HG02678 (cell line): ENCODE results near the gene SNX32.

Experiments used
- ATAC-seq: cut with Tn5 transposase; IDR thresholded peaks from one replicate; pipeline ENCODE4 v1.9.1; 2021; ENCODE audit warnings: mild to moderate bottlenecking, moderate library complexity; ENCODE audit not compliant: unreplicated experiment

SNX32 gene

DNA sequence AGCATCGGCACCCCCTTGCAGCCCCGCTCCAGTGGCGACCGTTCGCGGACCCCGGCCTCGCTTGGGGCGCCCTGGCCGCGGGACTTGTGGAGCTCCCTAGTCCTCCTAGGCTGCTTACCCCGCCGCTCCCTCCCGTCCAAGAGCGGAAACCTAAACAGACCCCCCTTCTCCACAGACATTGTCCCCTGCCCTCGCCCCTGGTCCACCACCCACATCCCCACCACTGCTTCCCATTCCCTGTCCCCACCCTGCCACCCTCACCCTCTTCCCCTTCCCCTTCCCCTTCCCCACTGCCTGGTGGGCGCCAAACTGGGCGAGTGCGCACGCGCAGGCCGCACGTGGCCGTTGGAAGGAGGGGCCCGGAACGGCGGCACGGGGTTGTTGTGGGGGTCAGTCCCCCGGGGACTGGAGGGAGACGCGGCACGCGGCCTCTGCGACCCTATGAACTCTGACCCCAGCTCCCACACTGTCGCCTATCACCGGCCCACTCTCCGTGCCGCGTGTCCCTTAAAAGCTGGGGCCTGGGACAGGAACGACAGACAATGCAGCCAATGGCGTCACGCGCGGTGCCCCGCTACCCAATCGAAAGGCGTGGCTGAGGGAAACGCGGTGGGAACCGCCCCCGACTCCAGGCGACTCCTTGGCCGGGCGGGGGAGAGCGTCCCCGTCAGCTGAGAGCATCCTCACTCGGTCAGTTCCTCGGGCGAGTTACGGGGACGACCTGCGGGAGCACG, at the start of gene SNX32:
Gene SNX32, plus strand, starts transcription at position 667 of the 734 bp plus-strand sequence. CDS start 103 bp downstream, outside the sequence.
- peak; percentile 96 for ATAC-seq

DNA sequence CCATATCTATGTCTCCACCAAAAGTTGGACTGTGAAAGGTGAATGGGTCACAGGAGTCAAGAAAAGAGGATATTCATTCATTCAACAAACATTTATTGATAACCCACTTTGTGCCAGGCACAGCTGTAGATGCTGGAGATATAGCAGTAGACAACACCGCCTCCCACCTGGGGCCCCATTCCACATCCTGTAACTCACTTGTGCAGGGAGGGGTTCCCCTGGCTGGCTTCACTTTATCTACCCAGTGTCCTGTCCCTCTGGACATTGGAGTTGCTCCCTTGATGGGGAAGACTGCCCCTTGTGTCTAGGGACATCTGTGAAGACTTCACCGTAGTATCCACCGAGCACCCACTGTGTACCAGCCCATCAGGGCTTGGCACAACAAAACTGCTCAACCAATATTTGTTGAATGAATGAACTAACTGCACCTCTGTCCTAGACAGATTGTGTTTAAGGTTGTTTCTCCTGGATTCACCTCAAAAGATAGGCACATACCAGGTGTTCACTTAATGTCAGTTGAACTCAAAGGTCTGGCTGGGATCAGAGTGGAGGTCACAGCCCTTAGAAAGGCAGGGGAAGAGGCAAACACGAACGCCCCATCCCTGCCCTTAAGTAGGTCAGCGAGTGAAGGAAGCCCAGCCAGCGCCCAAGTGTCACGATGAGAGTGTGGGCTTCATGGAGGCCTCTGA, 48.3 kb upstream of the SNX32 start:
- no peak for ATAC-seq

DNA sequence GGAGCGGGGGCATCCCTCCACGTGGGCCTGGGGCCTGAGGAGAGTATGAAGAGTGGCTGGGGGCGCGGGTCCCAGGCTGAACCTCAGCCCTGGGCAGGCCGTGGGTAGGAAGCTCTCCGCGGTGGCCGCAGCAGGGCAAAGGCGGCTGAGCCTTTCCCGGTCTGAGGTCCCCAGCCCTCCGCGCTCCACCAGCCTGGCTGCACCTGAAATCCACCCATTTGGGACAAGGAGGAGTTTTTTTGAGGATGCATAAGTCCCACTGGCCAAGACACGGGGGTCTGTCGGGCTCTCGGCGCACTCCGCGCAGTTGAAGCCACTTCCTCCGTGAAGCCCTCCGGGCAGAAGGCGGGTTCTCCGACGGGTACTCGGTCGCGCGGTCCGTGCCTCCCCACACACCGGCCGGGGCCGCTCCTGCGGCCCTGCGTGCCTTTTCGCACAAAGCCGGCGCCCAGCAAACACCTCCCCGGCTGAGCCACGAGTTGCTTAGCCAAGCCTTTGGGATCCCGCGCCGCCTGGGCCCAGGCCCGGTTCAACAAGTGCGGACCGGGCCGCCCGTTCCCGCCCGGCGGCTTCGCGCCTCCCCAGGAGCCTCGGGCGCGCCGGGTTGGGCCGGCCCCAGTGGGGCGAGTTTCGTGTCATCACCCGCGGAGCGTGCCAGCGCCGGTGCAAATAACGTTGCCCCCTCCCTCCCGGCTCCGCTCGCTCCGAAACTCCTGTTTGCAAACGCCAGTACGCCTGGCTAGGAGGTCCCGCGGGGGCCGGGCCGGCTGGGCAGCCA, 47.6 kb upstream of the SNX32 start:
- no peak for ATAC-seq

DNA sequence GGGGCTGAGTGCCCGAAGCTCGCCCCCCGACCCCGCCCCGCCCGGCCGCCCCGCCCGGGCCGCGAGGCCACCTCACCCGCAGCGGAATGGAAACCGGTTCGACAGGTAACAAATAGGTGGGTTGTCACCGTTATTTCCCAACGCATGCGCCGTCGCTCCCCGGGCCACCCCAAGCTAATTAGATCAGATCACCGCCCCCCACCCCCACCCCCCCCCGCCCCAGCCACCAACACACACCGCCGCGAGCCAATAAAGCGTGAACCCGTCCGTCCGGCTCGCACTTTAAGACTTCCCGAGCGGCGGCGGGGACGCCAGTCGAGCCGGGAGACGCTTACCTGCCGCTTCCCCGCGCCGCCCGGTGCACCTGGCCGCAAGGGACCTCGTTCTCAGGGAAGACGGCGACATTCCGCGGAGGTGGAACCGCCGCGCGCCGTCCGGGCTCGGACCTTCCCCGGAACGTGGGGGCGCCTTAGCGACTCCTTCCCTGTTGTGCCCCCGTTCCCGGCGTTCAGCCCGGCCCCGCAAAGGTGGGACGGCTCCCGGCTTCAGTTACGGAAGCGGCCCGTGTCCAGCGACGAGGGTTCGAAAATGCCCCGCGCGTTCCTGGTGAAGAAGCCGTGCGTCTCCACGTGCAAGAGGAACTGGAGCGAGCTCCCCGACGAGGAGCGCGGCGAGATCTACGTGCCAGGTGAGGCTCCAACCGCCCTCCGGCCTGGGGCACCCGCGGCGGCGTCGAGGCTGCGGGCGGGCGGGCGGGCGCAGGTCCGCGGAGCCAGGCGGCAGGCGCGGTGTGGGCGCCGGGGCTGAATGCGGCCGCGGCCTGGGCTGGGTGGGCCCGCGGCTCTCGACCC, 46.8 kb upstream of the SNX32 start, which contains the start of gene OVOL1:
Gene OVOL1, plus strand, starts transcription at position 278 of the 851 bp plus-strand sequence. Its CDS starts 311 bp downstream, at position 589.
- ATAC-seq = no peak

DNA sequence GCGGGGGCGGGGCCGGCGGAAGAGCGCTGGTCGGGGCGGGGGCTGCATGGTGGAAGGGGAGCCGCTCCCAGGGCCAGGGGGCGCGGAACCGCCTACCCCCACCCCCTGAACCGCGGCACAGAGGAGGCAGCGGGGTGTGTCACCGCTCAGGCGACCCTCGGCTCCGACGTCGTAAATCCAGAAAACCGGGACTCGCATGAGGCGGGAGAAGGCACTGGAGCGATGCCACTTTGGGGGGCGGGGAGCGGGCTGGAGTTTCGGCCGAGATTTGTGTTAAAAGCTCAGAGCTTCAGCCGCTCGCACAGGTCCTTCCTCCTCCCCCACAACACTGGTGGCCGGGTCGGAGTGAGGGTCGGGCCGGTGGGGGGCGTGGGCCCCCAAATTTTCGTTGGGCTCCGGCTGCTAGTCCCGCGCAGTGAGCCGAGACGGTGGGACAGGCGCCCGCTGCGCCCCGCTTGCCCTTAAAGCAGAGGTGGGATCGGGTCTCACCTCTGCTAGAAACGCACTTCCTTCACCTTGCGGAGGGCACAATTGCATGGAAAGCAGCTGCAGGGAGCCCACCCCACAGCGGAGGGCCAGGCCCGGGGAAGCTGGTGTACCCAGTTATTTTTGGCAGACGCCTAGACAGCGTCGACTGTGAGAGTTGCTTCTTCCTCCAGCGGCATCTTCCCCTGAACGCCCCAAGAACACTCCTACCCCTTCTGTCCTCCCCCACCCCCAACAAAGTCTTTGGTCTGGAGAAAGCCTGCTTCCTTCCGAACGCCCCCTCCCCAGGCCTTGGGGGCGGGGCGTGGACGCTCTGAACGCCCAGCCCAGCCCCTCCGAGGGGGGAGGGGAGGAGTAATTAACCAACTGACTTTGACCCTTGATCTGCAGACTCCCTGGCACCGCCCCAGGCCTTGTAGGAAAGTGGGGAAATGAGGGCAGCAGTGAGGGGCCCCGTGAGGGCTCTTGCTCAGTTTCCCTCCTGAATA, 45.8 kb upstream of the SNX32 start:
- ATAC-seq = no peak

DNA sequence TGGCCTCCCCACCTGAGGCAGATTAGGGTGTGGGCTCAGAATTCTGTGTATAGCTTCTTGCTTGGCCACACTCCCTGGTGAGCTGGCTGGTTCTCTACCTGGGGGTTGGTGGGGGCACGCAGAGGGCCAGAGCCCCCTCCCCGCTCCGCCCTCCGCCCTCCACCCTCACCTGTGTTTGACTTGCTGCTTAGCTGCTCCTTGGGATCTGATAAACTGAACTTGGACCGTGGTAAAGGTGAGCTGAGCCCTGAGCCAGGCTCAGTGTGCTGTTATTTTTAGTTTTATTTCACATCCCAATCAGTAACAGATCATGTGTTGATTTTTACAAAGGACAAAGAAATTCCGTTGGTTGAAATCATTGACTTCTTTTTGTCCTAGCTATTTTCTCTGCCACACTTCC, 44.9 kb upstream of the SNX32 start:
- no peak for ATAC-seq

DNA sequence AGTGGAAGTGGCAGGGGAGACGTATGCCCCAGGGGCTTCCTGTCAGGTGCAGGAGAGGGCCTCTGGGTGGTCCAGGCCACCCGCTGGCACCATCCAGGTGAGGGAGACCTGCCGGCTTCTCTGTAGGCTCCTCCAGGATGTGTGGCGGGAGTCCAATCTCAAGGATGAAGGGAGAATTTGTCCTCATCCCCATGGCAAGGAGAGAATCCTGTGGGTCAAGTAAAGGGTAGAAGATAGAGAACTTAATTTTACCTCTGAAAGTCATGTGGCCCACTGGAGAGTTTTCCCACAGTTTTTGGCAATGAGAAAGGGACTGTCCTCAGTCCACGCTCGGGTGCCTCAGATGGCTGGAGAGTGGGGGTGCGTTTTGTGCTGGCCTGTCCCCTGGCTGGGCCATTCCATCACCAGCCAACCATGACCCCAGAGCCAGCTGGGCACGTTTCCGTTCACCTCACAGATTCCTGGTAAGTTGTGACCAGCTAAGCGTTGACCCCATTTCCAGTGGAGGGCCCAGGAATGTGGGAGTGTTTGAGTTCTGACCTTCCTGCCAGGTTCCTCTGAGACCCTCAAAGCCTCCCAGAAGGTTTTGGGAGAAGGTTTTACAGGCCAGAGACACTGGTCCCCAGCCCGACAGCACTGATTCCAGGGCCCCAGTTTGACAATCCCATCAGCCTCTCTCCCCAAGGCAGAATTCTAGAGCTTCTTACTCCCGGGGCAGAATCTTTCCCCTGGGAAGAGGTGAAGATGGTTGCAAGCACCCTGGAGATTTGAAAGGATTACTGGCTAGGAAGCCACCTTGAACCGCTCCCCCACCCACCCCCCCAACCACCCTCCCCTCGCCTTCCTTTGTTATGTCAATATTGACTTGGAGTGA, 44.3 kb upstream of the SNX32 start:
- ATAC-seq = no peak

DNA sequence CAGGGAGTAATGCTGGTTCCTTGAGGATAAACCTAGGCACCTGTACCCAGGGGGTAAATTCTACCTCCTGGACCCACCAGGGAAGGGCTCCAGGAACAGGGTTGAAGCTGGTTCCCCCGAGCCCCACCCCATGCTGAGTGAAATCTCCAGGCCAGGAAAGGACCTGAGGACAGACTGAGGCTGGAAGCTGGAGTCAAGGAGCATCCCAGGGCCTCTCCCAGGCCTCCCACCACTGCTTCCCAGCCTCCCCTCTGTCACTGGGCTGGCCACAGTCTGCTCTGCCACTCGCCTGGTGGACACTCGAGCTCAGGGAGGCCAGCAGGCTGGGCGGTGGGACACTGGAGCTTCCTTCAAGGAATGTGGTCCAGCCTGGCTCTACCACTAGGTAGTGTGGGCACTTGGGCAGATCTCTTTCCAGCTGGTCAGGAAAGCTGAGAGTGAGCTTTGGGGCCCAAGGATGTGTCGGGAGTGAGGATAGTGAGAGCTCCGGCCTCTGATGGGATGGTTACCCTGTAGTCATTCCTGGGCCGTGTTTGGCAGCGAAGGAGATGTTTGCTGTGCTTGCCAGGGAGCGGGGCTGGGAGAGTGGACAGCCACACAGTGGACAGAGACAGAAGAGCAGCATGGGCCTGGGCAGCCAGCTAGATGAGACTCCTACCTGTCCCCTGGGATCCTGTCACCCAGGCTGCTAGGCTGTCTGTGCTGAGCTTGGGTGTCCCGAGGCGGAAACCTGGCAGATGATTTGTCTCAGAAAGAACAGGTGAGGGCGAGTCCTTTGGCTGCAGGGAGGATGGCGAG, 43.5 kb upstream of the SNX32 start:
- ATAC-seq = no peak

DNA sequence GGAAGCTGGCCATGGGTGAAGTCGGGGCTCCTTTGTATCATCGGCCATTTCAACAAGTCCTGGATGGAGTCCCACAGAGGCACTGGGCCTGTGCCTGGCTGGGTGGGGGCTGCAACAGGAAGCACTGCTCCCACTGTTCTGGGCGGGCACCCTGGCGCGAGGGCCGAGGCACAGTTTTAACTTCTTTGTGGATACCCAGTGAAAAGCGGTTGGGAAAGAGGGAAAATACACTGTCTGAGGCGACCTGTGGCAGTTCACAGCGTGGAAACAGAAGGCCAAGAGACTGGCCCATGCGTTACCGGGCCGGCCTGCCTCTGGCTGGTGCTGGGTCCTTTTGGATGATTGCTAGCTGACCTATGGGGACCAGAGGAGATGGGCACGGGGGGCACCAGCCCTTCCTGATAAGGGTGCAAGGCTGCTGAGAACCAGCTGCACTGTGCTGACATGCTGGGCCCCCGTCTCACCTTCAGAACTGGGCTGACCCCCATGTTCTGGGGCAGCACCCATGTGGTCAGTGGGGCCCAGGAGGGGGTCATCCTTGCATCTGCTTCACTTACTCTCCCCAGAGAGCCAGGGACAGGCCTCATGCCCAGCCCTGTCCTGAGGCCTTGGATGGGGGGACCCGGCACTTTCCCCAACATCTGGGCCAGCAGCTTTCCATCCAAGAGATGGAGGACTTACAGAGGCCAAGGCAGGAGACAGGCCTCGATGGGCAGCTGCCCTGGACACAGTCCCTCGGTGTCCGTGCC, 42.7 kb upstream of the SNX32 start:
- ATAC-seq = no peak

DNA sequence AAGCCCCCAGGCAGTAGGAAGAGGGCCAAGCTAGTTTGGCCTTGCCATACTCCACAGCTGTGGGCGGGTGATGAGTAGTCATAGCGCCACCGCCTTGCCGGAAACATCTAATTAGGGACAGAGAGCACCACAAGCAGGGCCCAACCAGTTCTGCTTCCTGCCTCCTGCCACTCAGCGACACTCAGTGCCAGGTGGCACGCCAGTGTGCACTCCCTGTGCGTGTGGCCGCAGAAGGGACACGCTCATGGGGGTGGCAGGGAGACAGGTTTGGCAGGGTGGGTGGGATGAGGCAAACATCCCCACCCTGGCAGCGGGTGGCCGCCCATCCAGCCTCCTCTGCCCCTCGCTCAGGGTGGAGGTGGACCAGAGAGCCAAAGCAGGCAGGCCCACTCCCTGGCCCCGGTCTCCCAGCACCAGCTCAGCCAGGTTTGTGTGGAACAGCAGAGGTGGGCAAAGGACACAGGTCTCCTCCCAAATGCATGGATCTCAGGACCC, 42.0 kb upstream of the SNX32 start:
- ATAC-seq = peak; percentile 94

DNA sequence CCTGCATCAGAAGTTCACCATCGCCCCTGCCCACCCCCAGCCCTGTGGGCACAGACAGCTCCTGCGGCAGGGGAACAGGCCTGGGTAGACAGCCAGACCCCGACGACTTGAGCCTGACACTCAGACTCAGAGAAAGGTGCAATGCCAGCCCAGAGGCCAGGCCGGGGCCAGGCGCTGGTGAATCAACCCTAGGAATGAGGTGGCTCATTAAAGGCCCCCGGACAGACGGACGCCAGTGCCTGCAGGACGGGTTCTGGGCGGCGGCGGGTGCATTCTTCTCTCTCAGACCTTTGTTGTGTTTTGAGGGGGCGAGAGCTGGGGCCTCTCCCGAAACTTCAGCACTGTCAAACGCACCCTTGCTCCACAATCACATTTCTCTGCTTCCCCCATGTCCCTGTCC, 41.3 kb upstream of the SNX32 start:
- no peak for ATAC-seq

DNA sequence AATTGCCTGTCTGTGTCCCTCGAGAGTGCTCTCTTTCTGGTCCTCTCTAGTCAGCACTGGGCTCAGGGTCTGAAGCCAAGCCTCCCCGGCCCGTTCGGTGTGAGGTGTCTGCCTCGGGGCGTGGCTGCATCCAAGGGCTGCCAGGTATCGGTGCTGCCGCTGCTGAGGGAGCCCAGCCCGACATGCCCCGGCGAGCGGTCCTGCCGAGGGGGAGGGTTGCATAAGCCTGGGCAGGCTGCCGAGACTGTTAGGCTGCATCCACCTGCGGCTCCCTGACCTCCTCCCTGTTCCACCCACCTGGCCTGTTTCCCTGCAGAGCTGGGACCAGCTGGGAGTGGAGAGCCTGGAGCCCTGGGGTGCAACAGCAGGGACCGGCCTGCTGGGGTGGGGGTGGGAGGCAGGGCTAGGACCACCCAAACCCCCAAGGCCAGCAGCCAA, 40.6 kb upstream of the SNX32 start:
- no peak for ATAC-seq

DNA sequence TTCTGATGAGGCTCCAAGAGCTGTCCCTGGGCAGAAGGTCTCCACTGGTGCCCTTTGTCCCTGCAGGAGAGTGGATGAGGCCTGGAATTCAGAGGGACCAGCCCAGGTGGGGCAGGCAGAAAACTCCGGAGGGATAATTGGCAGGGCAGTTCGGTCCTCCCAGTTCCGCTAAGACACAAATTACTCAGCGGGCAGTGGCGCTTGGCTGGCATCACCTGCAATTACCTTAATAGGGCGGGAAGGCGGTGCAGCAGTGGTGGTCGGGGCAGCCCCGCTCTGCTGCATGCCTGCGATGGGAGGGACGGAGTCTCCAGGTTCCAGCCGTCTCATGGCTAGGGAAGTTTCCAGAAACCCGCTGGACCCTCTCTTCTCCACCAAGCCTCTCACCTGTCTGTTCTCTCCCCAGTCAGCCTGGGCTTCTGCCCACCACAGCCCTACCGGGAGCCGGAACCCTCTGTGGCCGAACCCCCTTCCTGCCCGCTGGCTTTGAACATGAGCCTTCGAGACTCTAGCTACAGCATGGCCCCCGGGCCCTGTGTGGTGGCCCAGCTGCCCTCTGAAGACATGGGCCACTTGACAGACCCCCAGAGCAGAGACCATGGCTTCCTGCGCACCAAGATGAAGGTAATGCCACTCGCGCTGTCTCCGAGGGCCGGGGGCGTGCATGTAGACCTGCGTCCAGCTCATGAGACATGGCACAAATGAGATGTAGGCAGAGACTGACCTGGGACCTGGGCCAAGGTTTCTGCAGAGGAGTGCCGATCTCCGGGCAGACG, 40.0 kb upstream of the SNX32 start:
- ATAC-seq = no peak

DNA sequence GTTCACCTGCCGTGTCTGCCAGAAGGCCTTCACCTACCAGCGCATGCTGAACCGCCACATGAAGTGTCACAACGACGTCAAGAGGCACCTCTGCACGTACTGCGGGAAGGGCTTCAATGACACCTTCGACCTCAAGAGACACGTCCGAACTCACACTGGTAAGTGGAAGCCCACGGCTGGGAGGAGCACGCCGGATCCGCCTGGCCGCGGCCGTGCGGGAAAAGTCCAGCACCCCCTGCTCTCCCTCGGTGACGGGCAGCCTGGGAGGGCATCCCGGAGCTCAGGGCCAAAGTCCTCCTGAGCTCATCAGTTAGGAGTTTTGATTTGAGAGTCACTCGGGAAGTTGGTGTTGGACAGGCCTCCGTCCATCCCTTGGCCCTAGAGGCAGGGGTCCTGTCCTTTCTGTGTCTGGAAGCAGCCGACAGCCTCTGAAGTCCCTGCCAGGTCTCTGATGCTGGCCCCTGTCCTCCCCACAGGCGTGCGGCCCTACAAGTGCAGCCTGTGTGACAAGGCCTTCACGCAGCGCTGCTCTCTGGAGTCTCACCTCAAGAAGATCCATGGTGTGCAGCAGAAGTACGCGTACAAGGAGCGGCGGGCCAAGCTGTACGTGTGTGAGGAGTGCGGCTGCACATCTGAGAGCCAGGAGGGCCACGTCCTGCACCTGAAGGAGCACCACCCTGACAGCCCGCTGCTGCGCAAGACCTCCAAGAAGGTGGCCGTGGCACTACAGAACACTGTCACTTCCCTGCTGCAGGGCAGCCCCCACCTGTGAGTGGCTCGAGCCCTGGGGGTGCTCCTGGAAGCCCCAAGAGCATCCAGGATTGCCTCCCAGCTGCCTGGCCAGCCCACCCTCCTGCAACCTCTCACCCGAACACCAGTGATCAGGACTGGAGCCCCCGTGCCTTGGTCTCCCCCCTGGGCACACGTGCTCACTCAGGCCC, 38.9 kb upstream of the SNX32 start:
- no peak for ATAC-seq
